Neural cell (in vitro differentiated cells): ENCODE data around the gene MXD1. TPM values are rescaled to one million over a fixed set of nuclear protein-coding genes. Genes with fewer than 3 reads are reported as not detected.

ENCODE experiments used
- H2AFZ ChIP-seq: fragments of 200-600, 300-800 bp; sonication (generic), shearing (Covaris generic); 2 replicates; pipeline ENCODE4 v1.6.0; 2014; ENCODE audit warnings: low read depth, mild to moderate bottlenecking, antibody characterized with exemption, low read length, moderate library complexity
- H3F3A ChIP-seq: fragments of 200-600 bp; shearing (Covaris generic); 2 replicates; pipeline ENCODE4 v1.6.1; 2016; ENCODE audit warnings: mild to moderate bottlenecking, moderate library complexity, mixed read lengths, antibody characterized with exemption, low read length; ENCODE audit not compliant: insufficient read depth, poor library complexity, severe bottlenecking
- H3K27ac ChIP-seq: fragments of 200-600, 300-800 bp; sonication (generic), shearing (Covaris generic); 2 replicates; pipeline ENCODE4 v1.5.1; 2014; ENCODE audit warnings: mild to moderate bottlenecking, low read length, moderate library complexity
- H3K27me3 ChIP-seq: fragments of 300-800, 200-600 bp; sonication (generic), shearing (Covaris generic); 2 replicates; pipeline ENCODE4 v1.6.0; 2014; ENCODE audit warnings: mild to moderate bottlenecking, low read depth, low read length, moderate library complexity; ENCODE audit not compliant: insufficient read depth
- H3K36me3 ChIP-seq: fragments of 300-800, 200-600 bp; sonication (generic), shearing (Covaris generic); 2 replicates; pipeline ENCODE4 v1.5.1; 2014; ENCODE audit warnings: mild to moderate bottlenecking, antibody characterized with exemption, low read length, moderate library complexity; ENCODE audit not compliant: insufficient read depth
- H3K4me2 ChIP-seq: fragments of 300-800, 200-600 bp; sonication (generic), shearing (Covaris generic); 2 replicates; pipeline ENCODE4 v1.6.0; 2014; ENCODE audit warnings: mild to moderate bottlenecking, low read length
- H3K4me3 ChIP-seq: fragments of 300-800, 200-600 bp; sonication (generic), shearing (Covaris generic); 2 replicates; pipeline ENCODE4 v1.5.1; 2014; ENCODE audit warnings: mild to moderate bottlenecking, low read length, moderate library complexity
- H3K79me2 ChIP-seq: fragments of 200-600 bp; shearing (Covaris generic); replicated peaks from 2 replicates; pipeline ENCODE4 v1.6.0; 2014; ENCODE audit warnings: mild to moderate bottlenecking, low read length, moderate library complexity; ENCODE audit not compliant: insufficient read depth
- H3K9ac ChIP-seq: fragments of 300-800, 200-600 bp; sonication (generic), shearing (Covaris generic); 2 replicates; pipeline ENCODE4 v1.6.1; 2016; ENCODE audit warnings: mild to moderate bottlenecking, low read length, mixed read lengths
- H3K9me2 ChIP-seq: fragments of 200-600 bp; shearing (Covaris generic); 2 replicates; pipeline ENCODE4 v1.6.1; 2016; ENCODE audit warnings: mild to moderate bottlenecking, low read length, mixed read lengths; ENCODE audit not compliant: insufficient read depth
- H3K9me3 ChIP-seq: fragments of 200-600, 300-800 bp; sonication (generic), shearing (Covaris generic); 2 replicates; pipeline ENCODE4 v1.6.1; 2016; ENCODE audit warnings: mild to moderate bottlenecking, mixed run types, low read length, moderate library complexity, mixed read lengths
- H4K20me1 ChIP-seq: fragments of 200-600 bp; shearing (Covaris generic); 2 replicates; pipeline ENCODE4 v1.6.1; 2016; ENCODE audit warnings: mild to moderate bottlenecking, mixed run types; ENCODE audit not compliant: insufficient read depth
- CTCF ChIP-seq: fragments of 450-650 bp; IDR thresholded peaks from 2 replicates; pipeline ENCODE4 v1.5.1; 2014; ENCODE audit warnings: antibody characterized with exemption, mild to moderate bottlenecking, moderate library complexity; ENCODE audit not compliant: poor library complexity, severe bottlenecking
- EP300 ChIP-seq: fragments of 450-650 bp; conservative IDR thresholded peaks from 2 replicates; pipeline ENCODE4 v1.6.1; 2014; ENCODE audit warnings: antibody characterized with exemption, mild to moderate bottlenecking, moderate library complexity; ENCODE audit not compliant: poor library complexity, severe bottlenecking
- EZH2 ChIP-seq: fragments of 200-600, 300-800 bp; shearing (Covaris generic), sonication (generic); IDR thresholded peaks from 2 replicates; pipeline ENCODE4 v1.6.1; 2014; ENCODE audit warnings: antibody characterized with exemption, low read length, borderline replicate concordance, mild to moderate bottlenecking; ENCODE audit not compliant: insufficient read depth, poor library complexity, severe bottlenecking
- MXI1 ChIP-seq: fragments of 450-650 bp; conservative IDR thresholded peaks from 2 replicates; pipeline ENCODE4 v1.6.1; 2014; ENCODE audit warnings: antibody characterized with exemption, mild to moderate bottlenecking; ENCODE audit not compliant: poor library complexity, severe bottlenecking
- POLR2AphosphoS5 ChIP-seq: IDR thresholded peaks from 2 replicates; pipeline ENCODE4 v1.6.1; 2012
- RAD21 ChIP-seq: fragments of 450-650 bp; conservative IDR thresholded peaks from 2 replicates; pipeline ENCODE4 v1.6.1; 2014; ENCODE audit warnings: antibody characterized with exemption, mild to moderate bottlenecking, moderate library complexity
- REST ChIP-seq: IDR thresholded peaks from 2 replicates; pipeline ENCODE4 v1.6.1; 2012; ENCODE audit warnings: borderline replicate concordance
- SMC3 ChIP-seq: fragments of 450-650 bp; conservative IDR thresholded peaks from 2 replicates; pipeline ENCODE4 v1.6.1; 2014; ENCODE audit warnings: antibody characterized with exemption, mild to moderate bottlenecking, moderate library complexity; ENCODE audit not compliant: poor library complexity
- TAF1 ChIP-seq: IDR thresholded peaks from 2 replicates; pipeline ENCODE4 v1.6.1; 2012; ENCODE audit warnings: low read depth
- polyA plus RNA-seq: library from polyadenylated mRNA; depleted of rRNA; stranded (reverse); fragments of >200 nt; gene quantifications from 2 replicates; pipeline ENCODE4 v1.2.3, GENCODE V29; 2014

Gene MXD1
- polyA plus RNA-seq, 1 donor from 2014 or later, result 16.4 TPM

- Histone ChIP-seq H3K9ac (no peak overlapping the region), H3F3A (no peaks in the 10 kb centered on the region), H3K36me3 (peaks cover 6% of the 10 kb centered on the region), H3K27ac (no peak overlapping the region), H3K4me3 (no peak overlapping the region), H2AFZ (no peak overlapping the region), H3K27me3 (no peaks in the 10 kb centered on the region), H3K9me2 (no peaks in the 10 kb centered on the region), H3K79me2 (no peaks in the 10 kb centered on the region), H3K4me2 (no peak overlapping the region), H4K20me1 (no peaks in the 10 kb centered on the region), H3K9me3 (no peaks in the 10 kb centered on the region)
- TF ChIP-seq MXI1 (no peak), CTCF (no peak), POLR2AphosphoS5 (no peak), REST (no peak), TAF1 (no peak), EZH2 (no peak), SMC3 (no peak), RAD21 (no peak), EP300 (no peak)
Observed at GRCh38 chr2:69939722-69940121, 24.8 kb downstream of the MXD1 start.

GRCh38 chr2:69940691-69941090 is 25.8 kb downstream of the MXD1 start:
- Histone ChIP-seq H3K79me2 (no peaks in the 10 kb centered on the region), H3K4me2 (no peak overlapping the region), H4K20me1 (no peaks in the 10 kb centered on the region), H3F3A (no peaks in the 10 kb centered on the region), H3K4me3 (no peak overlapping the region), H2AFZ (no peak overlapping the region), H3K36me3 (peaks cover 6% of the 10 kb centered on the region), H3K9ac (no peak overlapping the region), H3K9me3 (no peaks in the 10 kb centered on the region), H3K27ac (no peak overlapping the region), H3K9me2 (no peaks in the 10 kb centered on the region), H3K27me3 (no peaks in the 10 kb centered on the region)
- TF ChIP-seq RAD21, result no peak
- TF ChIP-seq POLR2AphosphoS5, result no peak
- TF ChIP-seq SMC3, result no peak
- TF ChIP-seq REST, result no peak
- no peak for TF ChIP-seq TAF1
- TF ChIP-seq EP300, result no peak
- no peak for TF ChIP-seq EZH2
- TF ChIP-seq MXI1, result no peak
- no peak for TF ChIP-seq CTCF
